Measurements from ENCODE around the gene TTLL7. TPM values are rescaled to one million over a fixed set of nuclear protein-coding genes. Genes with fewer than 3 reads are reported as not detected.

Gene TTLL7
- total RNA-seq, 1 experiment from 2014 or later, result 7.9 TPM

DNA sequence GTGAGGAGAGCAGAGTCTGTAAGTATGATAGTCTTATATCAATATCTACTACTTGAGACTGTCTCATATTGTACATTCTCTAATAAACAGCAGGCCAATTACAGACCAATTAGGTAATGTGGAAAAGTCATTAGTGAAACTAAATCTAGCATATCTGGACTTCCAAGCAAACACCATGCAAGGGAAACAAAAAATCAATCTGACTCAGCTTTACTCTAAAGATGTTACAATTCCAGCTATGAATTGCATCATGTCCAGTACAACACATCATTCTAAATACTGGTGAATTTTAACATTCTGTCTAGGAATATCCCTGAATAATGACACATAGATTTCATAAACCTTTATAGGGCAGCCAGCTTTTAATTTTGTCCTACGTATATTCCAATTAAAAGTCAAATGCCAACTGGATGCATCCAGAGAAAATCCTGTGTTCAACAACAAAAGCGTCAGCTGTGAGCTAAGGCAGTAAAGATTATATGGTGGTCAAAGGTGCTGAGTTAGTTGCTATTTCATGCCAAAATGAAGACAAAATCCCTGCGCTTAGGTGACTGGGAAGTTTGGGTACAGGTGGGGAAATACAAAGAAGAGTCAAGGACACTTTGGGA, 159.3 kb downstream of the TTLL7 start:
- Mint-ChIP-seq H3K9me3 (peaks cover 8% of the 10 kb centered on the region), H3K27ac (no peak overlapping the region), H3K4me1 (peaks cover 6% of the 10 kb centered on the region), H3K4me3 (no peak overlapping the region), H3K27me3 (ENCODE audit: low read depth) (no peaks in the 10 kb centered on the region), H3K36me3 (no peaks in the 10 kb centered on the region)
- ChIA-PET CTCF (no interaction called here), POLR2A (no interaction called here)
- DNase-seq (ENCODE audit: low spot score), result no peak
- no peak for ATAC-seq
- TF ChIP-seq, protein P1, sequence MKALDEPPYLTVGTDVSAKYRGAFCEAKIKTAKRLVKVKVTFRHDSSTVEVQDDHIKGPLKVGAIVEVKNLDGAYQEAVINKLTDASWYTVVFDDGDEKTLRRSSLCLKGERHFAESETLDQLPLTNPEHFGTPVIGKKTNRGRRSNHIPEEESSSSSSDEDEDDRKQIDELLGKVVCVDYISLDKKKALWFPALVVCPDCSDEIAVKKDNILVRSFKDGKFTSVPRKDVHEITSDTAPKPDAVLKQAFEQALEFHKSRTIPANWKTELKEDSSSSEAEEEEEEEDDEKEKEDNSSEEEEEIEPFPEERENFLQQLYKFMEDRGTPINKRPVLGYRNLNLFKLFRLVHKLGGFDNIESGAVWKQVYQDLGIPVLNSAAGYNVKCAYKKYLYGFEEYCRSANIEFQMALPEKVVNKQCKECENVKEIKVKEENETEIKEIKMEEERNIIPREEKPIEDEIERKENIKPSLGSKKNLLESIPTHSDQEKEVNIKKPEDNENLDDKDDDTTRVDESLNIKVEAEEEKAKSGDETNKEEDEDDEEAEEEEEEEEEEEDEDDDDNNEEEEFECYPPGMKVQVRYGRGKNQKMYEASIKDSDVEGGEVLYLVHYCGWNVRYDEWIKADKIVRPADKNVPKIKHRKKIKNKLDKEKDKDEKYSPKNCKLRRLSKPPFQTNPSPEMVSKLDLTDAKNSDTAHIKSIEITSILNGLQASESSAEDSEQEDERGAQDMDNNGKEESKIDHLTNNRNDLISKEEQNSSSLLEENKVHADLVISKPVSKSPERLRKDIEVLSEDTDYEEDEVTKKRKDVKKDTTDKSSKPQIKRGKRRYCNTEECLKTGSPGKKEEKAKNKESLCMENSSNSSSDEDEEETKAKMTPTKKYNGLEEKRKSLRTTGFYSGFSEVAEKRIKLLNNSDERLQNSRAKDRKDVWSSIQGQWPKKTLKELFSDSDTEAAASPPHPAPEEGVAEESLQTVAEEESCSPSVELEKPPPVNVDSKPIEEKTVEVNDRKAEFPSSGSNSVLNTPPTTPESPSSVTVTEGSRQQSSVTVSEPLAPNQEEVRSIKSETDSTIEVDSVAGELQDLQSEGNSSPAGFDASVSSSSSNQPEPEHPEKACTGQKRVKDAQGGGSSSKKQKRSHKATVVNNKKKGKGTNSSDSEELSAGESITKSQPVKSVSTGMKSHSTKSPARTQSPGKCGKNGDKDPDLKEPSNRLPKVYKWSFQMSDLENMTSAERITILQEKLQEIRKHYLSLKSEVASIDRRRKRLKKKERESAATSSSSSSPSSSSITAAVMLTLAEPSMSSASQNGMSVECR (CRISPR knock-in tag; IDR thresholded peaks at IDR 0.05; ENCODE audit: borderline replicate concordance), result no peak
- peak; percentile 67; the same call in 1 of the 2 replicates for TF ChIP-seq GABPB1 (CRISPR knock-in tag; IDR thresholded peaks at IDR 0.05)

DNA sequence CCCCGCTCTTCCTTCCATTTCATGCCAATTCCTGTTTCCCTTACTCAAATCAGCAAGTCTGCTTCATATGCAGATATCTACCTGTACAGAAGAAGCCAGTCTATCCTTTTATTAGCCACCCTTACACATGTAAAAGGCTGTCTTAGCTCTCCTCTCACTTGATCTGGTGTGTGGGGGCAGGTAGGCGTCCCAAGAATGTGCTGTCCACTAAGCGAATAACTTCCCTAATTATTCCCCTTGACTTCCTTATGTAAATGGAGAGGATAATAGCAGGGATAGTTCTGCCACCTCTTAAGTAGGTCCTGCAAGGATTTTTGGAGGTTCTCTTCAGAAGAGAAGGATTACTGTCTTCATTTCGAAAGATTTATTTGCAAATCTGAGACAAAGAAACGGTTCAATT, 160.4 kb downstream of the TTLL7 start:
- no peak overlapping the region for H3K27ac Mint-ChIP-seq
- H3K4me3 Mint-ChIP-seq, result no peak overlapping the region
- H3K27me3 Mint-ChIP-seq (ENCODE audit: low read depth), result no peaks in the 10 kb centered on the region
- DNase-seq (ENCODE audit: low spot score) (no peak), ATAC-seq (no peak)
- no peaks in the 10 kb centered on the region for H3K36me3 Mint-ChIP-seq
- POLR2A ChIA-PET, result no interaction called here
- CTCF ChIA-PET, result no interaction called here
- TF ChIP-seq NR2C2 (CRISPR knock-in tag; IDR thresholded peaks at IDR 0.05) (no peak), FOXK1 (CRISPR knock-in tag; IDR thresholded peaks at IDR 0.05) (no peak), ETV6 (CRISPR knock-in tag; IDR thresholded peaks at IDR 0.05) (no peak), ZNF219 (CRISPR knock-in tag; IDR thresholded peaks at IDR 0.05; ENCODE audit: borderline replicate concordance) (no peak), GTF2I (CRISPR knock-in tag; conservative IDR thresholded peaks at IDR 0.05) (no peak), PRRX2 (CRISPR knock-in tag; IDR thresholded peaks at IDR 0.05) (no peak), ESRRA (CRISPR knock-in tag; IDR thresholded peaks at IDR 0.05; ENCODE audit: borderline replicate concordance) (no peak)
- TF ChIP-seq, protein P2, sequence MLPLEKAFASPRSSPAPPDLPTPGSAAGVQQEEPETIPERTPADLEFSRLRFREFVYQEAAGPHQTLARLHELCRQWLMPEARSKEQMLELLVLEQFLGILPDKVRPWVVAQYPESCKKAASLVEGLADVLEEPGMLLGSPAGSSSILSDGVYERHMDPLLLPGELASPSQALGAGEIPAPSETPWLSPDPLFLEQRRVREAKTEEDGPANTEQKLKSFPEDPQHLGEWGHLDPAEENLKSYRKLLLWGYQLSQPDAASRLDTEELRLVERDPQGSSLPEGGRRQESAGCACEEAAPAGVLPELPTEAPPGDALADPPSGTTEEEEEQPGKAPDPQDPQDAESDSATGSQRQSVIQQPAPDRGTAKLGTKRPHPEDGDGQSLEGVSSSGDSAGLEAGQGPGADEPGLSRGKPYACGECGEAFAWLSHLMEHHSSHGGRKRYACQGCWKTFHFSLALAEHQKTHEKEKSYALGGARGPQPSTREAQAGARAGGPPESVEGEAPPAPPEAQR (CRISPR knock-in tag; IDR thresholded peaks at IDR 0.05), result no peak
- TF ChIP-seq, protein P3, sequence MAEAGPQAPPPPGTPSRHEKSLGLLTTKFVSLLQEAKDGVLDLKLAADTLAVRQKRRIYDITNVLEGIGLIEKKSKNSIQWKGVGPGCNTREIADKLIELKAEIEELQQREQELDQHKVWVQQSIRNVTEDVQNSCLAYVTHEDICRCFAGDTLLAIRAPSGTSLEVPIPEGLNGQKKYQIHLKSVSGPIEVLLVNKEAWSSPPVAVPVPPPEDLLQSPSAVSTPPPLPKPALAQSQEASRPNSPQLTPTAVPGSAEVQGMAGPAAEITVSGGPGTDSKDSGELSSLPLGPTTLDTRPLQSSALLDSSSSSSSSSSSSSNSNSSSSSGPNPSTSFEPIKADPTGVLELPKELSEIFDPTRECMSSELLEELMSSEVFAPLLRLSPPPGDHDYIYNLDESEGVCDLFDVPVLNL (CRISPR knock-in tag; IDR thresholded peaks at IDR 0.05; ENCODE audit: borderline replicate concordance, low read depth), result no peak
- TF ChIP-seq, protein P4, sequence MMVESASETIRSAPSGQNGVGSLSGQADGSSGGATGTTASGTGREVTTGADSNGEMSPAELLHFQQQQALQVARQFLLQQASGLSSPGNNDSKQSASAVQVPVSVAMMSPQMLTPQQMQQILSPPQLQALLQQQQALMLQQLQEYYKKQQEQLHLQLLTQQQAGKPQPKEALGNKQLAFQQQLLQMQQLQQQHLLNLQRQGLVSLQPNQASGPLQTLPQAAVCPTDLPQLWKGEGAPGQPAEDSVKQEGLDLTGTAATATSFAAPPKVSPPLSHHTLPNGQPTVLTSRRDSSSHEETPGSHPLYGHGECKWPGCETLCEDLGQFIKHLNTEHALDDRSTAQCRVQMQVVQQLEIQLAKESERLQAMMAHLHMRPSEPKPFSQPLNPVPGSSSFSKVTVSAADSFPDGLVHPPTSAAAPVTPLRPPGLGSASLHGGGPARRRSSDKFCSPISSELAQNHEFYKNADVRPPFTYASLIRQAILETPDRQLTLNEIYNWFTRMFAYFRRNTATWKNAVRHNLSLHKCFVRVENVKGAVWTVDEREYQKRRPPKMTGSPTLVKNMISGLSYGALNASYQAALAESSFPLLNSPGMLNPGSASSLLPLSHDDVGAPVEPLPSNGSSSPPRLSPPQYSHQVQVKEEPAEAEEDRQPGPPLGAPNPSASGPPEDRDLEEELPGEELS (CRISPR knock-in tag; IDR thresholded peaks at IDR 0.05), result no peak
- TF ChIP-seq, protein P5, sequence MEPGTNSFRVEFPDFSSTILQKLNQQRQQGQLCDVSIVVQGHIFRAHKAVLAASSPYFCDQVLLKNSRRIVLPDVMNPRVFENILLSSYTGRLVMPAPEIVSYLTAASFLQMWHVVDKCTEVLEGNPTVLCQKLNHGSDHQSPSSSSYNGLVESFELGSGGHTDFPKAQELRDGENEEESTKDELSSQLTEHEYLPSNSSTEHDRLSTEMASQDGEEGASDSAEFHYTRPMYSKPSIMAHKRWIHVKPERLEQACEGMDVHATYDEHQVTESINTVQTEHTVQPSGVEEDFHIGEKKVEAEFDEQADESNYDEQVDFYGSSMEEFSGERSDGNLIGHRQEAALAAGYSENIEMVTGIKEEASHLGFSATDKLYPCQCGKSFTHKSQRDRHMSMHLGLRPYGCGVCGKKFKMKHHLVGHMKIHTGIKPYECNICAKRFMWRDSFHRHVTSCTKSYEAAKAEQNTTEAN (CRISPR knock-in tag; IDR thresholded peaks at IDR 0.05), result no peak
- TF ChIP-seq, protein P6, sequence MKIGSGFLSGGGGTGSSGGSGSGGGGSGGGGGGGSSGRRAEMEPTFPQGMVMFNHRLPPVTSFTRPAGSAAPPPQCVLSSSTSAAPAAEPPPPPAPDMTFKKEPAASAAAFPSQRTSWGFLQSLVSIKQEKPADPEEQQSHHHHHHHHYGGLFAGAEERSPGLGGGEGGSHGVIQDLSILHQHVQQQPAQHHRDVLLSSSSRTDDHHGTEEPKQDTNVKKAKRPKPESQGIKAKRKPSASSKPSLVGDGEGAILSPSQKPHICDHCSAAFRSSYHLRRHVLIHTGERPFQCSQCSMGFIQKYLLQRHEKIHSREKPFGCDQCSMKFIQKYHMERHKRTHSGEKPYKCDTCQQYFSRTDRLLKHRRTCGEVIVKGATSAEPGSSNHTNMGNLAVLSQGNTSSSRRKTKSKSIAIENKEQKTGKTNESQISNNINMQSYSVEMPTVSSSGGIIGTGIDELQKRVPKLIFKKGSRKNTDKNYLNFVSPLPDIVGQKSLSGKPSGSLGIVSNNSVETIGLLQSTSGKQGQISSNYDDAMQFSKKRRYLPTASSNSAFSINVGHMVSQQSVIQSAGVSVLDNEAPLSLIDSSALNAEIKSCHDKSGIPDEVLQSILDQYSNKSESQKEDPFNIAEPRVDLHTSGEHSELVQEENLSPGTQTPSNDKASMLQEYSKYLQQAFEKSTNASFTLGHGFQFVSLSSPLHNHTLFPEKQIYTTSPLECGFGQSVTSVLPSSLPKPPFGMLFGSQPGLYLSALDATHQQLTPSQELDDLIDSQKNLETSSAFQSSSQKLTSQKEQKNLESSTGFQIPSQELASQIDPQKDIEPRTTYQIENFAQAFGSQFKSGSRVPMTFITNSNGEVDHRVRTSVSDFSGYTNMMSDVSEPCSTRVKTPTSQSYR (CRISPR knock-in tag; IDR thresholded peaks at IDR 0.05), result no peak
- TF ChIP-seq, protein P7, sequence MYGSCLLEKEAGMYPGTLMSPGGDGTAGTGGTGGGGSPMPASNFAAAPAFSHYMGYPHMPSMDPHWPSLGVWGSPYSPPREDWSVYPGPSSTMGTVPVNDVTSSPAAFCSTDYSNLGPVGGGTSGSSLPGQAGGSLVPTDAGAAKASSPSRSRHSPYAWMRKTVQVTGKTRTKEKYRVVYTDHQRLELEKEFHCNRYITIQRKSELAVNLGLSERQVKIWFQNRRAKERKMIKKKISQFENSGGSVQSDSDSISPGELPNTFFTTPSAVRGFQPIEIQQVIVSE (CRISPR knock-in tag; IDR thresholded peaks at IDR 0.05; ENCODE audit: borderline replicate concordance), result no peak
- TF ChIP-seq, protein P8, sequence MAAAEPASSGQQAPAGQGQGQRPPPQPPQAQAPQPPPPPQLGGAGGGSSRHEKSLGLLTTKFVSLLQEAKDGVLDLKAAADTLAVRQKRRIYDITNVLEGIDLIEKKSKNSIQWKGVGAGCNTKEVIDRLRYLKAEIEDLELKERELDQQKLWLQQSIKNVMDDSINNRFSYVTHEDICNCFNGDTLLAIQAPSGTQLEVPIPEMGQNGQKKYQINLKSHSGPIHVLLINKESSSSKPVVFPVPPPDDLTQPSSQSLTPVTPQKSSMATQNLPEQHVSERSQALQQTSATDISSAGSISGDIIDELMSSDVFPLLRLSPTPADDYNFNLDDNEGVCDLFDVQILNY (CRISPR knock-in tag; IDR thresholded peaks at IDR 0.05), result no peak
- H3K4me1 Mint-ChIP-seq, result peaks cover 6% of the 10 kb centered on the region
- no peaks in the 10 kb centered on the region for H3K9me3 Mint-ChIP-seq

Data from WTC11 (cell line).